ENCODE results near the gene DOCK7. TPM values are rescaled to one million over a fixed set of nuclear protein-coding genes. Genes with fewer than 3 reads are reported as not detected.

Gene DOCK7
- total and polyA plus RNA-seq, 2 of the 8 experiments (the other 6 are each of a cell fraction or from before 2014, with no cell fraction given) = 10.2 to 33.7 TPM

DNA sequence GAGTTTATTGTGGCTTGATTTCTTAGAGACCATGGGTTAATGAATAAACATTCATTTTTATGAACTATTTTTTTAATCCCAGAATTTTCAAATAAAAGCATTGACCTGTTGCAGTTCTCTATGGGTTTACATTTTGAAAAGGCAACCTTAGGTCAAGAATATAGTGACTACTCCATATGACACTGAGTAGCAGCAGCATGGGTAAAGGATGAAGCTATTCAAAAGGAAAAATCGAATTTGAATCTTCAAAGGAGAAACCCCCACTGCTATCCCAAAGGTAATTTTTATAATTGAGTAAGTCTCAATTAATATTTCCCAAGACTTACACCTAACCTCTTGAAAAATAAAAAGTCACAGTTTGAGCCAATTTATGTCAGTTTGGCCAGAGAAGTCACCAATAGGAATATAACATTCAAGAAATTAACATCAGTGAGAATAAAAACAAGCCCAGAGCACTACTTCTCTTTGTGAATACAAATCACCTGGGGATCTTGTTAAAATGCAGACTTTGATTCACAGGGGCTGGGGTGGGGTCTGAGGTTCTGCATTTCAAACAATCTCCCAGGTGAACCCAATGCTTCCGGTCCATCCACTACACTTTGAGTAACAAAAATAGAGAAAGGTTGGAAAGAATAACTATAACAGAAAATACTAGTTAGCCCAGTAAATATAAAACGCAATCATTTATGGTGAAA is 211.5 kb downstream of the DOCK7 start:
- Histone ChIP-seq H4K91ac (replicated peaks; ENCODE audit: insufficient read length, low read length) (no peak overlapping the region), H2BK5ac (ENCODE audit: low read depth, low read length) (no peak overlapping the region), H3K36me3 (ENCODE audit: control insufficient read depth in 2 of 4, insufficient read depth in 4 of 4, low read length in 3 of 4) (peaks cover 0 to 10% (median 4%) of the 10 kb centered on the region in 4 experiments; a peak in 4 of 8 replicates), H3K23me2 (ENCODE audit: low read depth, low read length) (no peaks in the 10 kb centered on the region), H2AFZ (ENCODE audit: low read length) (no peak overlapping the region), H3K27me3 (replicated peaks in 1 of 4; ENCODE audit: control insufficient read depth in 3 of 4, extremely low read depth in 1 of 4, insufficient read depth in 3 of 4, low read length in 3 of 4) (no peaks in the 10 kb centered on the region), H2AK5ac (ENCODE audit: low read depth, low read length) (no peak overlapping the region), H3K18ac (ENCODE audit: extremely low read depth, low read length) (no peak overlapping the region), H3K79me2 (ENCODE audit: control insufficient read depth in 1 of 2, insufficient read depth in 2 of 2, low read length in 2 of 2) (no peaks in the 10 kb centered on the region), H2BK20ac (ENCODE audit: low read length) (no peak overlapping the region), H2BK120ac (replicated peaks; ENCODE audit: low read depth, low read length) (no peak overlapping the region), H3K9me3 (ENCODE audit: insufficient read depth in 2 of 2, low read depth in 1 of 2, low read length in 1 of 2) (no peaks in the 10 kb centered on the region), H4K20me1 (replicated peaks in 1 of 2; ENCODE audit: control insufficient read depth in 1 of 2, insufficient read depth in 2 of 2, low read length in 2 of 2) (no peaks in the 10 kb centered on the region), H3K4me2 (ENCODE audit: insufficient read depth in 1 of 2, low read depth in 2 of 2, low read length in 2 of 2) (peak overlapping the region in 1 of 2 experiments; percentile 10; a peak in 2 of 4 replicates), H3K56ac (replicated peaks; ENCODE audit: insufficient read length, low read depth, low read length) (no peak overlapping the region), H3K27ac (ENCODE audit: low read depth, low read length) (no peak overlapping the region), H2BK12ac (ENCODE audit: low read depth, low read length) (no peak overlapping the region), H4K5ac (ENCODE audit: insufficient read length, low read depth, low read length) (no peak overlapping the region), H3K9ac (replicated peaks in 1 of 4; ENCODE audit: extremely low read depth in 1 of 4, low read depth in 3 of 4, low read length in 3 of 4) (no peak overlapping the region), H3K4ac (replicated peaks; ENCODE audit: insufficient read length, low read depth, low read length) (no peak overlapping the region), H3K23ac (ENCODE audit: insufficient read length) (no peak overlapping the region), H2BK15ac (ENCODE audit: low read length) (no peak overlapping the region), H3K14ac (ENCODE audit: insufficient read length) (no peak overlapping the region), H3K4me1 (replicated peaks in 1 of 4; ENCODE audit: control insufficient read depth in 3 of 4, insufficient read depth in 4 of 4, low read length in 3 of 4) (peaks cover 0 to 6% (median 4%) of the 10 kb centered on the region in 4 experiments; a peak in 2 of 7 replicates), H3K4me3 (ENCODE audit: extremely low read depth in 1 of 4, insufficient read depth in 2 of 4, low read depth in 3 of 4, low read length in 4 of 4) (peak overlapping the region in 1 of 4 experiments; percentile 19; a peak in 1 of 8 replicates), H3K79me1 (ENCODE audit: low read depth, low read length) (no peaks in the 10 kb centered on the region), H4K8ac (ENCODE audit: extremely low read depth, insufficient read depth, low read length) (no peak overlapping the region)
- peak; percentile 78 for FAIRE-seq
- peak in 1 of 2 experiments; percentile 10 for DNase-seq (ENCODE audit: low read depth in 1 of 2, low spot score in 2 of 2)
- POLR2A ChIA-PET (ENCODE audit: partially characterized antibody) = interaction anchor here (1.3 kb wide), 1 partner anchor 41 kb away, joined by 3 read pairs; no protein-coding TSS in a partner anchor
- 12% methylated on average over 3 of the region's 3 CpGs; no CpG with 5 or more reads in 1 of the 2 experiments for WGBS, 2 experiments (ENCODE audit: extremely low coverage in 1 of 2, insufficient coverage in 1 of 2, insufficient read length in 1 of 2, insufficient replicate concordance in 2 of 2, low coverage in 1 of 2, low lambda C conversion rate in 2 of 2, missing lambda C conversion rate in 1 of 2)
- CTCF ChIA-PET (ENCODE audit: partially characterized antibody) = no interaction called here
- TF ChIP-seq RFX5 (IDR thresholded peaks at IDR 0.05; ENCODE audit: borderline replicate concordance, low read depth, low read length) = no peak

Measured in H1 (cell line).